ENCODE results near the gene IL1RN.

Gene IL1RN

GRCh38 chr2:113127646-113128570, 510 bp downstream of the IL1RN start:
- DNase-seq (ENCODE audit: low read depth in 2 of 2): no peak

GRCh38 chr2:113129519-113130078, 2.2 kb downstream of the IL1RN start:
- DNase-seq (ENCODE audit: low read depth in 2 of 2): no peak

GRCh38 chr2:113131352-113132185, 4.2 kb downstream of the IL1RN start:
- no peak for DNase-seq (ENCODE audit: low read depth in 2 of 2)

GRCh38 chr2:113132414-113133021, 5.1 kb downstream of the IL1RN start:
- DNase-seq (ENCODE audit: low read depth in 2 of 2): no peak

GRCh38 chr2:113133704-113134598, 6.6 kb downstream of the IL1RN start:
- no peak for DNase-seq (ENCODE audit: low read depth in 2 of 2)

- DNase-seq (ENCODE audit: low read depth in 2 of 2): no peak
Measured at GRCh38 chr2:113134717-113135116, 7.3 kb downstream of the IL1RN start.

GRCh38 chr2:113135317-113135716, 7.9 kb downstream of the IL1RN start:
- DNase-seq (ENCODE audit: low read depth in 2 of 2): no peak

GRCh38 chr2:113136828-113137775, 9.7 kb downstream of the IL1RN start:
- DNase-seq (ENCODE audit: low read depth in 2 of 2): no peak

GRCh38 chr2:113137827-113138226, 10.4 kb downstream of the IL1RN start:
- no peak for DNase-seq (ENCODE audit: low read depth in 2 of 2)

GRCh38 chr2:113138428-113139322, 11.3 kb downstream of the IL1RN start:
- DNase-seq (ENCODE audit: low read depth in 2 of 2): peak; percentile 21 to 30

- DNase-seq (ENCODE audit: low read depth in 2 of 2): no peak
Measured at GRCh38 chr2:113141451-113141850, 14.1 kb downstream of the IL1RN start.

- DNase-seq (ENCODE audit: low read depth in 2 of 2): no peak
Measured at GRCh38 chr2:113142290-113142689, 14.9 kb downstream of the IL1RN start.

GRCh38 chr2:113144259-113144658, 16.9 kb downstream of the IL1RN start:
- no peak for DNase-seq (ENCODE audit: low read depth in 2 of 2)

- no peak for DNase-seq (ENCODE audit: low read depth in 2 of 2)
Measured at GRCh38 chr2:113148606-113149552, 21.5 kb downstream of the IL1RN start.

- no peak for DNase-seq (ENCODE audit: low read depth in 2 of 2)
Measured at GRCh38 chr2:113149553-113150257, 22.3 kb downstream of the IL1RN start.

GRCh38 chr2:113150258-113150601, 22.8 kb downstream of the IL1RN start:
- DNase-seq (ENCODE audit: low read depth in 2 of 2): no peak

- DNase-seq (ENCODE audit: low read depth in 2 of 2): no peak
Measured at GRCh38 chr2:113155331-113155730, 27.9 kb downstream of the IL1RN start.
